ENCODE measurements around the gene PLIN5. TPM values are rescaled to one million over a fixed set of nuclear protein-coding genes. Genes with fewer than 3 reads are reported as not detected.

The PLIN5 gene
- total RNA-seq, 2 donors from 2014 or later = 72.9 to 132 TPM

GRCh38 chr19:4488496-4488895 lies 46.5 kb downstream of the PLIN5 start:
- DNase-seq (no peak), ATAC-seq (no peak)
- Histone ChIP-seq H3K4me1 (no peaks in the 10 kb centered on the region), H3K4me3 (no peak overlapping the region), H3K9me3 (no peaks in the 10 kb centered on the region), H3K36me3 (replicated peaks in 1 of 2; ENCODE audit: insufficient read depth in 1 of 2, low read depth in 2 of 2) (peaks cover 0 to under 1% of the 10 kb centered on the region in 2 donors), H3K27me3 (no peaks in the 10 kb centered on the region), H3K27ac (no peak overlapping the region)
- intact Hi-C loops (cut with DNase I) = no loop called here
- no peak for TF ChIP-seq CTCF (IDR thresholded peaks at IDR 0.05)
- TF ChIP-seq POLR2A (IDR thresholded peaks at IDR 0.05) = no peak
- 89 to 92% methylated on average over 27 to 29 of the region's 29 CpGs for WGBS, 2 donors

DNA sequence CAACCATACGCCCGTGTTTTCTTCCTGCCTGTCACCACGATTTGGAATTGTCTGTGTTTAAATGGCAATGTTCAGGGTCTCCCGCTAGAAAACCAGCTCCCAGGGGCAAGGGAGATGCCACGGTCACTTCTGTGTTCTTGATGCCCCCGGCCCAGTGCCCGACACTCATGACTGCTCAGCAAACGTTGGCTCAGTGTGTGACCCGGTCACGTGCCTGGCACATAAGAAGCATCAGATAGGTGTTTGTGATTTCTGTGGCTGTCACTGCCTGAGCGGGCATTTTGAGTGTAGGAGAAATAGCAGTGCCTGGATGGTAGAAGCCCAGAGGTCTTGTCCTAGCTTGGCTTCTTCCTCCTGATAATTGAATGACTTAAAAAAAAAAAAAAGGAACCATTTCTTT lies 47.5 kb downstream of the PLIN5 start:
- intact Hi-C loops (cut with DNase I) = no loop called here
- H3K36me3 ChIP-seq (replicated peaks in 1 of 2; ENCODE audit: insufficient read depth in 1 of 2, low read depth in 2 of 2) = peaks cover 0 to 3% of the 10 kb centered on the region in 2 donors
- H3K9me3 ChIP-seq = no peaks in the 10 kb centered on the region
- DNase-seq (no peak), ATAC-seq (no peak)
- H3K4me3 ChIP-seq = no peak overlapping the region
- H3K27me3 ChIP-seq = no peaks in the 10 kb centered on the region
- no peaks in the 10 kb centered on the region for H3K4me1 ChIP-seq
- no peak overlapping the region for H3K27ac ChIP-seq
- WGBS, 2 donors = 83 to 86% methylated on average over 6 to 11 of the region's 11 CpGs
- TF ChIP-seq CTCF (IDR thresholded peaks at IDR 0.05) = no peak
- no peak for TF ChIP-seq POLR2A (IDR thresholded peaks at IDR 0.05)

- 93 to 94% methylated on average over 18 of the region's 19 CpGs for WGBS, 2 donors
- no peaks in the 10 kb centered on the region for H3K4me1 ChIP-seq
- H3K27ac ChIP-seq = no peak overlapping the region
- no peaks in the 10 kb centered on the region for H3K9me3 ChIP-seq
- peaks cover 0 to 3% of the 10 kb centered on the region in 2 donors for H3K36me3 ChIP-seq (replicated peaks in 1 of 2; ENCODE audit: insufficient read depth in 1 of 2, low read depth in 2 of 2)
- intact Hi-C loops (cut with DNase I) = no loop called here
- DNase-seq (no peak), ATAC-seq (no peak)
- TF ChIP-seq CTCF (IDR thresholded peaks at IDR 0.05) (no peak), POLR2A (IDR thresholded peaks at IDR 0.05) (no peak)
- no peaks in the 10 kb centered on the region for H3K27me3 ChIP-seq
- no peak overlapping the region for H3K4me3 ChIP-seq
Observed at GRCh38 chr19:4483385-4483784, 51.6 kb downstream of the PLIN5 start.

DNA sequence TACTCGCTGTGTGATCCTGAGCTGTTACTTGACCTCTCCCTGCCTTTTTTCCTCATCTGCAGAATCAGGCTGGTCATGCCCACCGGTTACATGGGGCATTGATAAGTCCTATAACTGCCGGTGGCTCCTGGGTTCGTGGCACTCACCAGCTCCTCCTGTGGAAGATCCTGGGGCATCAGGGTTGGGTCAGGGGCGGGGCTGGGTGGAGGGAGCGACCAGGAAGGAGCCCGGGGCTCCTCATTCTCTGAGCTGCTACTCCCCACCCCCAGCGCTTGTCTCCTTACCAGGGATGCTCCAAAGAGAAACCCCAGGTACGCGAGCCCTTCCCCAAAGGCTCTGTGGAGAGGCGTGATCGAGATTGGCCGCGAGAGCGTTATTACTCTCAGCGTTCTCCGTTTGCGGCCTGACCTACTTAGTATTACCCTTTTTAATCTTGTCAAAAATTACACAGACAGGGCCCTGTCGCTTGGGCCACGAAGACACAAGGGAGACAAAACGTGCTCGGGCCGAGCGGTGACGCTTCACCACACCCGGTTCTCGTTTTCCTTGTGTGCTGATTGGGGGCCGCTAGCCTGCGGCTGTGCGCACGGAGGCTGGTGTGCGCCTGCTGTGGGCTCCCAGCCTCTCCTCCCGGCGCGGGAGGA lies 52.2 kb downstream of the PLIN5 start:
- no peak overlapping the region for H3K27ac ChIP-seq
- 89 to 96% methylated on average over 31 to 35 of the region's 35 CpGs for WGBS, 2 donors
- no peaks in the 10 kb centered on the region for H3K9me3 ChIP-seq
- ATAC-seq (no peak), DNase-seq (no peak)
- intact Hi-C loops (cut with DNase I) = no loop called here
- no peak overlapping the region for H3K4me3 ChIP-seq
- H3K4me1 ChIP-seq = no peaks in the 10 kb centered on the region
- peaks cover 0 to 3% of the 10 kb centered on the region in 2 donors for H3K36me3 ChIP-seq (replicated peaks in 1 of 2; ENCODE audit: insufficient read depth in 1 of 2, low read depth in 2 of 2)
- no peak for TF ChIP-seq POLR2A (IDR thresholded peaks at IDR 0.05)
- TF ChIP-seq CTCF (IDR thresholded peaks at IDR 0.05) = no peak
- H3K27me3 ChIP-seq = no peaks in the 10 kb centered on the region
